C4-2B (cell line): ENCODE results near the gene CNTFR.

Source experiments
- H3K27ac ChIP-seq: fragments of 450-650 bp; 2 replicates; pipeline ENCODE4 v1.5.1; 2017
- ZFX ChIP-seq: fragments of 450-650 bp; IDR thresholded peaks from 2 replicates; pipeline ENCODE4 v1.6.1; 2017
- TF ChIP-seq, protein P1 (sequence below): fragments of 450-650 bp; conservative IDR thresholded peaks from 2 replicates; pipeline ENCODE4 v1.5.1; 2017; ENCODE audit warnings: mild to moderate bottlenecking

CNTFR gene

DNA sequence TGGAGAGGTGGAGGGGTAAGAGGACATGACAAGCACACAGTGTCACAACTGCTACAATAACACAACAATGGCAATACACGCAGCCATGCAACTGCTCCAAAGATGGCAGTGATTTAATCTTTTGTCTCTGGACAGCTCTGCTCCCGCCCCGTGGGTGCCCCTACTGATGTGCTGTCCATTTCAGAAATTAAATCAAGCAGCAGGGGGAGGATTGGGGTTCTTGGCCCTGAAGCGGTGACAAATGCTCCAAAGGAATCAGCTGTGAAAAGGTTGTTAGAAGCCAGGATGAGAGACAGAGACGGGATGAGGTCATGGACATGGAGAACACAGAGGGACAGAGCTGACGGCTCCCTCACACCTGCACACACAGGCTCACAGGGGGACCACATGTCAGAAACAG is 22.6 kb downstream of the CNTFR start:
- H3K27ac ChIP-seq: no peak overlapping the region
- no peak for TF ChIP-seq ZFX
- TF ChIP-seq, protein P1, sequence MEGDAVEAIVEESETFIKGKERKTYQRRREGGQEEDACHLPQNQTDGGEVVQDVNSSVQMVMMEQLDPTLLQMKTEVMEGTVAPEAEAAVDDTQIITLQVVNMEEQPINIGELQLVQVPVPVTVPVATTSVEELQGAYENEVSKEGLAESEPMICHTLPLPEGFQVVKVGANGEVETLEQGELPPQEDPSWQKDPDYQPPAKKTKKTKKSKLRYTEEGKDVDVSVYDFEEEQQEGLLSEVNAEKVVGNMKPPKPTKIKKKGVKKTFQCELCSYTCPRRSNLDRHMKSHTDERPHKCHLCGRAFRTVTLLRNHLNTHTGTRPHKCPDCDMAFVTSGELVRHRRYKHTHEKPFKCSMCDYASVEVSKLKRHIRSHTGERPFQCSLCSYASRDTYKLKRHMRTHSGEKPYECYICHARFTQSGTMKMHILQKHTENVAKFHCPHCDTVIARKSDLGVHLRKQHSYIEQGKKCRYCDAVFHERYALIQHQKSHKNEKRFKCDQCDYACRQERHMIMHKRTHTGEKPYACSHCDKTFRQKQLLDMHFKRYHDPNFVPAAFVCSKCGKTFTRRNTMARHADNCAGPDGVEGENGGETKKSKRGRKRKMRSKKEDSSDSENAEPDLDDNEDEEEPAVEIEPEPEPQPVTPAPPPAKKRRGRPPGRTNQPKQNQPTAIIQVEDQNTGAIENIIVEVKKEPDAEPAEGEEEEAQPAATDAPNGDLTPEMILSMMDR: no peak

DNA sequence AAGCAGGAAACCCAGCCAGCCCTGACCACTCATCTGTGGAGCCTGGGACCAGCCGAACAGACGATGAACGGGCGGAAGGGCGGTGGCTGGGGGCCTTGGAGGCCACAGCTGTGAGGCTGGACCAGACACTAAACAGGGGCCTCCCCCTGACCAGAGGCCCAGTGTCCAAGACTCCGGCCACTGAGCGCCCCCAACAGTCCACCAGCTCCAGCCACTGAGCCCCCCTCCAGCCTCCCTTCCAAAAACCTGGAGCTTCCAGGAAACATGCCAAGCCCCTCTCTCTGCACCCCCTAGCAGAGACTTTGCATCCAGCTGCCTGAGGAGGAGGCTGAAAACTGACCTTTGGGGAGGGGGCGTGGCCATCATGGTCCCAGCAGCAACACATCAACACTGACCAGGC is 23.2 kb downstream of the CNTFR start:
- TF ChIP-seq, protein P1: no peak
- no peak for TF ChIP-seq ZFX
- H3K27ac ChIP-seq: no peak overlapping the region

DNA sequence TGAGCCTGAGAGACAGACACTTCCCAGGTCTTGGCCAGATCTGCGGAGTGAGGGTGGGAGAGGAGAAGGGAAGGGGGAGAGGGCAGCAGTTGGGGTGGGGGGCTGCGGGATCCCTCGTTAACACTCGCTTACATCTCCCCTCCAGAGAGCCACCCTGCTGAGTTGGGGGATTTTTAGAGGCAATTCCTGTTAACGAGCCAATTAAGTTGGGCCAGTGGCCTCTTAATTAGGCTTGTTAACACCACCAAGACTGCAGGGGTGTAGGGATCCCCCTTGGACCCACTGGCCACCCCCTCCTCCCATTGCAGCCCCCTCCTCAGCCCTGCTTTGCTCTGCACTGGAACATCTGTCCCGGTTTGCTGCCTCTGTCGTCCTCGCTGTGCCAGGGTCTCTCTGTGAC is 23.7 kb downstream of the CNTFR start:
- H3K27ac ChIP-seq: no peak overlapping the region
- TF ChIP-seq, protein P1: no peak
- no peak for TF ChIP-seq ZFX

DNA sequence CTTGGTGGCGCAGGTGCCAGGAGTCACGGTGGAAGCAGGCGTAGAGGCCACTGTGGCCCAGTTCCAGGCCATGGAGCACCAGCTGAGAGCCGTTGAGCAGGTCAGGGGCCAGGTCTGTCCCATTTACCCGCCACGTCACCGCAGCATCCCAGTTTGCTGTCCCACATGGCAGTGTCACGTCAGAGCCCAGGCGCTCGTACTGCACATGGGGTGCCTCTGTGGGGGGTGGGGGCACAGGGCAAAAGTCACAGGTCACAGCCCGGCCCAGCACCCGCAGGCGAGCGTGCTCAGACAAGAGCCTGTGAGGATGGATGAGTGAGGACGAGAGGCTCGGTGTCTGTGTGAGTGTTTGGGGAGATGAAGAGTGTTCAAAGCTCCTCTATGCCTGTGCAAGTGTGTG is 24.9 kb downstream of the CNTFR start:
- no peak for TF ChIP-seq ZFX
- TF ChIP-seq, protein P1: no peak
- no peak overlapping the region for H3K27ac ChIP-seq

DNA sequence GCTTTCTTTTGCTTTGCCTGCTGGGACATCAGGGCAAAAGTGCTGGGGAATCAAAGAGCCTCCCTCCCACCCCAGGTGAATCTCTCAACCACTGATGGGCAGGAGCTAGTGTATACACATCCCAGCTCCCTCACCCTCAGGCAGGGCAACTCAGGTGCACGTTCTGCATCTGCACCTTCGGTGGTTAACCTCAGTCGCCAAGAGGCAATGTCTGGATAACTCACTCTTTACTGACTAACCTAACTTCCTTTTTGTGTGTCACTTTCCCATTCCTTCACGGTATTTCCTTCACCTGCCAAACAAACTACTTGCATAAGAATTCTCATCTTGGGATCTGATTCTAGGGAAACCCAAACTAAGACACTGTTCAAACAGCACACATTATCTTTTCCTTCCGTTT is 26.3 kb downstream of the CNTFR start:
- TF ChIP-seq ZFX: no peak
- TF ChIP-seq, protein P1: no peak
- H3K27ac ChIP-seq: no peak overlapping the region

DNA sequence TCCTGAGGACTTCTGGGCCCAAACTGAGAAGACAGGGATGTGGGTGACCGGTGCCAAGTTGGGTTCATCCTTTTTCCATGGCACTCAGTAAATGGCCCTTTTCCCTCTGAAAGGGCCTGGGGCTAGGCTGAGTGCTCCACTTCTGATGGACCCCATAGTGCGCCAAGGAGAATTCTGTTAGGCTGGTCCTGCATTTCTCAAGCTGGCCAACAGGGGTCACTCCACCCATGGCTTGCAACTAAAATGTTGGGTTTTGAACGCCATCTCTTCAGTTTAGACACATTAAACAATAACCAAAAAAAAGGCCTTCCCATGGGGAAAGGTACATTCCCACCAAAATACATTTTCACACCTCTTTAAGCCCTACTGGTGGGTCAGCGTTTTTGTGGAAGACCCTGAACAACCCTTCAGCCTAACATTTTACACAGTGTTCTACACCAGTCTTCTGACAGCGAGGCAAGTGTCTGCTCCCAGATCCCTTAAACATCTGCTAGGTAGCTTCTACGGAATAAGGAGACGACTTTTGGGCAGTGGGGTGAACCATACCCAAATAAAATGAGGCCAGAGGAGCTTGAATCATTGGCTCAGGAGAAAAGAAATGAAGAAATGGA is 27.3 kb downstream of the CNTFR start:
- H3K27ac ChIP-seq: no peak overlapping the region
- TF ChIP-seq ZFX: no peak
- TF ChIP-seq, protein P1: peak; percentile 85

DNA sequence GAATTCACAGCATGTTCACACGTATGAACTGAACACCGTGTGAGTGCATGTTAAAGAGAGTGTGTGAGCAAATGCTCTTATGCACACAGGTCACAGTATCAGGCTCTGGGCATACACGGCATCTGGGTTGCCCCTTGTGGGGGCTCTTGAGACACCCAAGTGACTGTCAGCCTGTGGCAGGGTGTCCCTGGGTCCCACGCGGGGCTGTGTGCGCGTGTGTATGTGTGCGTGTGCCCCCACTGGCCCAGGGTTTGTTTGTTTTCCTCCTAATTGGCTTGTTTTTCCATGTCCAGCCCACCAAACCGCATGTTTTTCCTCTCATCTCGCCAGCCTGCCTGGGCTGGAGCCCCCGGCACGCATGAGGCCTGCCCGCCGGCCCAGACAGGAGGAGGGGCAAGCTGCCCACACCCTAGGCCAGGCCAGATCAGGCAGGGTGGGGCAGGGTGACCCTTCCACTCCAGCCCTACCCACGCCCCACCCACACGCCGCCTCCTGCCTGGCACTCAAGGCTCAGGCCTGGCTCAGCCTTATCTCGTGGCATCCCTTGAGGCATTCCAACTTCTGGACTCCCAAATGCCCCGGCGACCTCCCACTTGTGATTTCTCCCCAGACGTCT is 28.8 kb downstream of the CNTFR start:
- TF ChIP-seq, protein P1: no peak
- TF ChIP-seq ZFX: no peak
- no peak overlapping the region for H3K27ac ChIP-seq
